Activated naive CD4-positive, alpha-beta T cell treated with Interleukin-2 at 50 U/mL for 16 hours (primary cell): ENCODE measurements around the gene RIMBP3B.
"Not testable (repeated sequence)": the region's sequence is repeated elsewhere in the genome, so short reads cannot be mapped to it uniquely, and the experiment has no call there.

Experiments used
- DNase-seq: peaks from one replicate; pipeline ENCODE4 v3.0.0-alpha.2; 2020

RIMBP3B gene, protein sequence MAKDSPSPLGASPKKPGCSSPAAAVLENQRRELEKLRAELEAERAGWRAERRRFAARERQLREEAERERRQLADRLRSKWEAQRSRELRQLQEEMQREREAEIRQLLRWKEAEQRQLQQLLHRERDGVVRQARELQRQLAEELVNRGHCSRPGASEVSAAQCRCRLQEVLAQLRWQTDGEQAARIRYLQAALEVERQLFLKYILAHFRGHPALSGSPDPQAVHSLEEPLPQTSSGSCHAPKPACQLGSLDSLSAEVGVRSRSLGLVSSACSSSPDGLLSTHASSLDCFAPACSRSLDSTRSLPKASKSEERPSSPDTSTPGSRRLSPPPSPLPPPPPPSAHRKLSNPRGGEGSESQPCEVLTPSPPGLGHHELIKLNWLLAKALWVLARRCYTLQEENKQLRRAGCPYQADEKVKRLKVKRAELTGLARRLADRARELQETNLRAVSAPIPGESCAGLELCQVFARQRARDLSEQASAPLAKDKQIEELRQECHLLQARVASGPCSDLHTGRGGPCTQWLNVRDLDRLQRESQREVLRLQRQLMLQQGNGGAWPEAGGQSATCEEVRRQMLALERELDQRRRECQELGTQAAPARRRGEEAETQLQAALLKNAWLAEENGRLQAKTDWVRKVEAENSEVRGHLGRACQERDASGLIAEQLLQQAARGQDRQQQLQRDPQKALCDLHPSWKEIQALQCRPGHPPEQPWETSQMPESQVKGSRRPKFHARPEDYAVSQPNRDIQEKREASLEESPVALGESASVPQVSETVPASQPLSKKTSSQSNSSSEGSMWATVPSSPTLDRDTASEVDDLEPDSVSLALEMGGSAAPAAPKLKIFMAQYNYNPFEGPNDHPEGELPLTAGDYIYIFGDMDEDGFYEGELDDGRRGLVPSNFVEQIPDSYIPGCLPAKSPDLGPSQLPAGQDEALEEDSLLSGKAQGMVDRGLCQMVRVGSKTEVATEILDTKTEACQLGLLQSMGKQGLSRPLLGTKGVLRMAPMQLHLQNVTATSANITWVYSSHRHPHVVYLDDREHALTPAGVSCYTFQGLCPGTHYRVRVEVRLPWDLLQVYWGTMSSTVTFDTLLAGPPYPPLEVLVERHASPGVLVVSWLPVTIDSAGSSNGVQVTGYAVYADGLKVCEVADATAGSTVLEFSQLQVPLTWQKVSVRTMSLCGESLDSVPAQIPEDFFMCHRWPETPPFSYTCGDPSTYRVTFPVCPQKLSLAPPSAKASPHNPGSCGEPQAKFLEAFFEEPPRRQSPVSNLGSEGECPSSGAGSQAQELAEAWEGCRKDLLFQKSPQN (N-terminal part only)

DNA sequence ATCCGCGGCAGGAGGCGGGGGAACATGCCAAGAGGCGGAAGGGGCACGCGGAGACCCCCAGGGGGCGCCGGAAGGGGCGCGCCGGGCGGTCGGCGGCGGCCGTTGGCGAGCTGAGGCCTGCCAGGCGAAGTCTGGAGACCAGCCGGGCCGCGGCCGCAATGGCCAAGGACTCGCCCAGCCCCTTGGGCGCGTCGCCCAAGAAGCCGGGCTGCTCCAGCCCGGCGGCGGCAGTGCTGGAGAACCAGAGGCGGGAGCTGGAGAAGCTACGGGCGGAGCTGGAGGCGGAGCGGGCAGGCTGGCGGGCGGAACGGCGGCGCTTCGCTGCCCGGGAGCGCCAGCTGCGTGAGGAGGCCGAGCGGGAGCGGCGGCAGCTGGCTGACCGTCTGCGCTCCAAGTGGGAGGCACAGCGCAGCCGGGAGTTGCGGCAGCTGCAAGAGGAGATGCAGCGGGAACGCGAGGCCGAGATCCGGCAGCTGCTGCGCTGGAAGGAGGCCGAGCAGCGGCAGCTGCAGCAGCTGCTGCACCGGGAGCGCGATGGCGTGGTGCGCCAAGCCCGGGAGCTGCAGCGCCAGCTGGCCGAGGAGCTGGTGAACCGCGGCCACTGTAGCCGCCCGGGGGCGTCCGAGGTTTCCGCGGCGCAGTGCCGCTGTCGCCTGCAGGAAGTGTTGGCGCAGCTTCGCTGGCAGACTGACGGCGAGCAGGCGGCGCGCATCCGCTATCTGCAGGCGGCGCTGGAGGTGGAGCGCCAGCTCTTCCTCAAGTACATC lies at the start of gene RIMBP3B:
TSS of gene RIMBP3B (plus strand) at position 51 of the 767 bp plus-strand sequence. CDS start at position 159, 108 bp downstream.
- not testable (repeated sequence) for DNase-seq

DNA sequence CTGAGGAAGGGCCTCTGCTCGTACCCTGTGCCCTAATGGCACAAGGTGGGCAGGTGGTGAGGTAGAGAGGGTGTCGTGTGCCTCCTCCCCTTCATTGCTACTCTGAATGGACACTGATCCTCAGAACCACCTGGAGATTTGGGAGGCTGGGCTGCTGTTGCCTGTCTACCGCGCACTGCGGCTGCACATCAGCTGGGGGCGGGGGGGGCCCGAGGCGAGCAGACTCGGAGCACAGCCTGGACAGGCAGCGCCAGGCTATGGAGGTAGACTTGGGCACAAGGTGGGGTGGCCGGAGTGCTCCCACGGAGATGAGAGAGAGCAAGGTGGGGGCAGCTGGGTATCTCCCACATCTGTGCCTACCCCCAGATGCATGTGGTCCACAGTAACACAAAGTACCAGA lies 26.0 kb upstream of the RIMBP3B start:
- DNase-seq, result not testable (repeated sequence)

DNA sequence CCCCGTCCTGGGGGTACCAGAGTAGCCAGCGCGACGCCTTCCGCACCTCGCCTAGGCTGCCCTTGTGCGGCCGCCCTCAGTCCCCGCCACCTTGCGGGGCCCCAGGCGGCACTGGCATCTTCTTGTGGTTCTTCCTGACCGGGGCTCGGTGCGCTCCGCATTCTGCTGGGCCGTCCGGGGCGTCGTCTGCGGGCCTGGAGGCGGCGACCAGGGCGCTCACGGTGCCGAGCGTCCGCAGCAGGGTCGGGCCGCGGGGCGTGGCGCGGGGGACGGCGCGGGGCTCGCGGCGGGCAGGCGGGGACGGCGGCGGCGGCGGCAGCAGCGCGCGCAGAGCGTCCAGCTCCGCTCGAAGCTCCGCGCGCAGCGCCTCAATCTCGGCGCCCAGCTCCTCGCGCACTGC lies 23.0 kb upstream of the RIMBP3B start:
- DNase-seq, result not testable (repeated sequence)

DNA sequence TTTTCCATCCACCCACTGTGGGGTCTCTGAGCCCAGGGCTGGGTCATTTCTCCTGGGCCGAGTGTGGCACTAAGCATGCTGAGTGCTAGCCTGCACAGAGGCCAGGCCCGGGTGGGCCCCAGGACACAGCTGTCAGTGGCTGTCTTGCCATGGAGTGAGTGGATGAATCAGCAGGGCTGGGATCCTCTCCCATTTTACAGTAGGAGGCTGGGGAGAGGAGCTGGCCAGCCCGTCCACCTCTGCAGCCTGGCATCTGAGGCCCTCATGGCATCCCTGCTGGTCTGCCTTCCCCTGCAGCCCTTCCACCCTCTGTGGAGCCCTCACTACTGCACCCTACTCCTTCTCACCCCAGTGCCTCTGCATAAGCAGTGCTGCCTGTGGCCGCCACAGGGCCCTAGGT lies 21.1 kb upstream of the RIMBP3B start:
- not testable (repeated sequence) for DNase-seq

DNA sequence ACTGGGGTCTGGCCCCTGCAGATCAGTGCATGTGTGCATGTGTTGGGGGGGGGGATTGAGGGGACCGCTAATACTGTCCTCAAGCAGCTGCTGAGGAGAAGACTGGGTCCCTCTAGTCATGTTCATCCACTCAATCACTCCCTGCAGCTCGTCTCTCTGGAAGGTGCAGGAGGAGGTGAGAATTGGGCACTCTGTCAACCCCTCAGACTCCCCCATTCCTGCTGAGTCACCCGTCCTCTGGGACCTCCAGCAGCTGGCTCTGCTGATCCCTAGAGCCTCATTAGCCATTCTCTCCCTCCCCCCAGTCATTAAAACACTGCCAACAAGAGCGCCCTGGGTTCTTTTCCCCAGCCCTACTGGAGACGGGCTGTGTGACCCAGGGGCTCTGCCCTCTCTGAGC lies 20.5 kb upstream of the RIMBP3B start:
- not testable (repeated sequence) for DNase-seq

DNA sequence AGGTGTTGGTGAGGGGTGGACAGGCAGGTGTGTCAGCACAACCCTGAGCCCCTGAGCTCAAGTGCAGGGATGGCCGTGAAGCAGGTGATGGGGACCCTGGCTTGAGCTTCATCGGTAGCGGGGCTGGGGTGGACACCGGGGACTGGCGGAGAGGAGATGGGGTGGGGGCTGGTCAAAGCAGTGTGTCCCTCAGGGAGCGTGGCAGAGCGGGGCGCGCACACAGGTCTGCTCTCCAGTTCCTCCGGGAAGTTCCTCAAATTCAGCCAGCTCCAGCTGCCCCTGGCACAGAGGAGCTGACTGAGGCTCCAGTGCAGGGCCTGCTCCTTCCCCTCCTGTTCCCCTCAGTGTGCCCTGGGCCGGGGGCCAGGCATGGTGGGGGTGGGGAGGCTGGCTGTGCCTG lies 19.7 kb upstream of the RIMBP3B start:
- not testable (repeated sequence) for DNase-seq

DNA sequence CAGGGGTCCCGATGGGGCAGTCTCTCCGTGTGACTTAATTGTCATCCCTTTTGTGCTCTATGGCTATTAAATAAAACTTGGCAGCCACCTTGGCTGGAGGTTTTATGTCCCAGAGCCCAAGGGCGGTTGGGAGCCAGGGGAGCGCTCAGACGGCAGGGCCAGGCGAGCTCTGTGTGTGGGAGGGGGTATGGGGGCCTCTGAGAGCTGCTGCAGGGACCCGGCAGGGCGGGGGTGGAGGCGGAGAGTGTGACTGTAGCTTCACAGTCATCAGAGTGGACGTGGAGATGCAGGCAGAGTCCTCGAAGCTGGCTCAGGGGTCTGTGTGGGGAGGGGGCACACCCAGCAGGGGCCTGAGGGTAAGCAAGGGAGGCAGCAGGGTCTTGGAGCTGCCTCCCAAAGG lies 19.2 kb upstream of the RIMBP3B start:
- not testable (repeated sequence) for DNase-seq

DNA sequence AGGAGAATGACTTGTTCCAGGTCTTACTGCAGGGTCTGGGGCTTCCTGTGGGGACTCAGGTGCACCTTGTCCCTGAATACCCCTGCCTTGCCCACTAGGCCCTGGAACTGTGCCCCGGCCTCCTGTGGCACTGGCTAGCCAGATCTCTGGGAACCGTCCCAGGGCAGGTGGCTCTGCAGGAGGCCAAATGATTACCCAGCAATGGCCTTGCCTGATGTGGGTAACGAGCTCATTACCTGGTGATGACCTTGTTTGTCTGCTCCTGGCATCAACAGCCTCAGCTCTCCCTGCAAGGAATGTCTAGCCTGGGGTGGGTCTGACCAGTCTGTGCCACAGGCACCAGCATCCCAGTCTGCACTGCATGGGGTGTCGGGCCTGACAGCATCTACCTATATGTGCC lies 18.2 kb upstream of the RIMBP3B start:
- not testable (repeated sequence) for DNase-seq

DNA sequence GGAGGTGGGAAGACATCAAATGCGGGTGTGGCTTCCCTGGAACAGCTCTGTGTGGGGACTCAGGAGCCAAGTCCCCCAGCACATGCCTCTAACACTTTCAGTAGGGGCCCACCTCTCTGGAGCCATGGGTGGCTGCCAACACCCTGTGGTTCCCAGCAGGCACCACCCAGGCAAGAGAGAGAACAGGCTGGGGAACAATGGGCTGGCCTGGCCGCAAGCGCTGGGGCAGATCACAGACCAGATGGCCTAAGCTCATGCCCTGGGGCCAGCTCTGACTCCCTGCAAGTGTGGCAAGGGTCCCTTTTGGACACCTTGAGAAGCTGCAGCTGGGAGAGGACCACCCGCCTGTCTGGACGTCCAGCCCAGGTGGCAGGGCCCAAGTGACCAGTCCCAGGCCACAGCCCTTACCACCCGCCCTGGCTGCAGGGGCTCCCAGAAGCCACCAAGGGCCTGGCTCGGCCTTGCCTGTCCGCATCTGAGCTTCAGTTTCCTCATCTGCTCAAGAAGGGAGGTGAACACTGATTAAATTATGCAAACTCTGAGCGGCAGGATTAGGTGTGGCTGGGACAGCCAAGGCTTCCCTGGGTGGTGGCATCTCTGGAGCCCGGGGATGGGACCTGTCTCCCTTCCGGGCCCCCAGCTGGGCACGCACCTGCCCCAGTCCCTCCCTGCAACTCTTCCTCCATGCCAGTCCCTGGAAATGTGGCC lies 14.8 kb upstream of the RIMBP3B start:
- DNase-seq, result not testable (repeated sequence)

DNA sequence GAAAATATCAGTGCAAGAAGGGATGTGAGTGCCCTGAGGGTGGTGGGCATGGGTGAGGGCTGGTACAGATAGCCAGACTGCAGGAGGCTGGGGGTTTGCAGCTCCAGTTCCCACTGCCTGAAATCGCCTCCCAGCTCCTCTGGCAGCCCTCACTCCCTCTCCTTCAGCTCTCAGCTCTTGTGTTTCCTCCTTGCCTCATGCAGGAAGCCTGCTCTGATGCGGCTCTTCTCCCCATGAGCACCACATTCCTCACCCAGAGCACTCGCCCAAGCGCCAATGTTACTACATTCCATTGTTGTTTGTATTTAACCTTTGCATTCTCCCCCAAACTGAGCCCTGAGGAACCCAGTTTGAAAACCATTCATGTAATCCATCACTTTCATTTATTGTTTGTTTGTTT lies 7.7 kb upstream of the RIMBP3B start:
- not testable (repeated sequence) for DNase-seq

DNA sequence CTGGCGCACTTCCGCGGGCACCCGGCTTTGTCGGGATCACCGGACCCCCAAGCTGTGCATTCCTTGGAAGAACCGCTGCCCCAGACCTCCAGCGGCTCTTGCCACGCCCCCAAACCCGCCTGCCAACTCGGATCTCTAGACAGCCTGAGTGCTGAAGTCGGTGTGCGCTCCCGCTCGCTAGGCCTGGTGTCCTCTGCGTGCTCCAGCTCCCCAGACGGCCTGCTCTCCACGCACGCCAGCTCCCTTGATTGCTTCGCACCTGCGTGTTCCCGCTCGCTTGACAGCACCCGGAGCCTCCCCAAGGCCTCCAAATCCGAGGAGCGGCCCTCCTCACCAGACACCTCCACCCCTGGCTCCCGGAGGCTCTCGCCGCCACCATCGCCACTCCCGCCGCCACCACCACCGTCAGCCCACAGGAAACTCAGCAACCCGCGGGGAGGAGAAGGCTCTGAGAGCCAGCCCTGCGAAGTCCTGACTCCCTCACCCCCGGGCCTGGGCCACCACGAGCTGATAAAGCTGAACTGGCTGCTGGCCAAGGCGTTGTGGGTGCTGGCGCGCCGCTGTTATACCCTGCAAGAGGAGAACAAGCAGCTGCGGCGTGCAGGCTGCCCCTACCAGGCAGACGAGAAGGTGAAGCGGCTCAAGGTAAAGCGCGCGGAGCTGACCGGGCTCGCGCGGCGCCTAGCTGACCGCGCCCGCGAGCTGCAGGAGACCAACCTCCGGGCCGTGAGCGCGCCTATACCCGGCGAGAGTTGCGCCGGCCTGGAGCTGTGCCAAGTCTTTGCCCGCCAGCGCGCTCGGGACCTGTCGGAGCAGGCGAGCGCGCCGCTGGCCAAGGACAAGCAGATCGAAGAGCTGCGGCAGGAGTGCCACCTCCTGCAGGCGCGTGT lies 1.2 kb downstream of the RIMBP3B start:
- DNase-seq, result not testable (repeated sequence)

DNA sequence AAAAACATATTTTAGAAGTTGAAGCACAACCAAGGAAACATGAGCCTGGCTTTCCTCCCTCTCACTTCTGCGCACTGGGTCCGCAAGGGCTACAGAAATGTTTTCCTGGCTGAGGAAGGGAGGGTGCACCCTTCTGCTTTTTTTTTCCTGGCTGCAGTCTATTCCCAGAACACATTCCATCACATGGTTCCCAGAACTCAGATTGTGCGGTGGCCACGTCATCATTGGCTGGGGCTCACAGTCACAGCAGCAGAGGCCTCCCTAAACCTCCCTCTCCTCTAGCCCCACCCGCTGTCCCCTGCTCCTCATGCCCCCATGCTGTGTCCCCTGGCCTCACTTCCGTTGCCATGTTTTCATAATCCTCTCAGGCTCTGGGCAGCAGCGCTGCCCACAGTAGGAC lies 5.9 kb downstream of the RIMBP3B start:
- DNase-seq, result not testable (repeated sequence)

DNA sequence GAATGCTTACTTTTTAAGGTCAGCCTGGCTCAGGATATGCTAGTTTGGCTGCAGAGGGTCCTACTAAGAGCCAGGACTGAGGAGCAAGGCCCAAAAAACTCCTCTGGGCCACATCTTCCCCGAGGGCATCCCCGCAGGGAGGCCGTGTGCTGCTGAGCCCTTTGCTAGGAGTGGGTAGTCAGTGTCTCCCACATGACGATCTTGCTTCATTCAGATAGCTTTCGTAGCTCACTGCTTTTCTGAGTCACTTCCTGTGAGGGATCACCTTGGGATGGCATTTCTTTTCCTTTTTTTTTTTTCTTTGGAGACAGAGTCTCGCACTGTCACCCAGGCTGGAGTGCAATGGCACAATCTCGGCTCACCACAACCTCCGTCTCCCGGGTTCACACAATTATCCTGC lies 6.5 kb downstream of the RIMBP3B start:
- DNase-seq, result not testable (repeated sequence)

DNA sequence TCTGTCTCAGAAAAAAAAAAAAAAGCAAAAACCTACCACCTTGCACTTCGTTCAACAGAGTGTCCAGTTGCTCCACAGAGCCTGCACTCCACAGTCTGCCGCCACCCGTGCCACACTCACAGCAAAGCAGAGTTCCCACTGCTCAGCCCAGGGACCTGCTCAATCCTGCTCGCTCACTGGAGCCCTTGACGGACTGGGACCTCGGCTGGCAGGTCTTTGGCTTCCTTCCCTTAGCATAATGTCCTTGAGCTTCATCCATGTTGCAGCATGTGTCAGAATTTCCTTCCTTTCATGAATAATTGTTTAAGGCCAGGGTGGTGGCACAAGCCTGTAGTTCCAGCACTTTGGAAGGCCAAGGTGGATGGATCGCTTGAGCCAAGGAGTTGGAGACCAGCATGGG lies 11.1 kb downstream of the RIMBP3B start:
- not testable (repeated sequence) for DNase-seq

DNA sequence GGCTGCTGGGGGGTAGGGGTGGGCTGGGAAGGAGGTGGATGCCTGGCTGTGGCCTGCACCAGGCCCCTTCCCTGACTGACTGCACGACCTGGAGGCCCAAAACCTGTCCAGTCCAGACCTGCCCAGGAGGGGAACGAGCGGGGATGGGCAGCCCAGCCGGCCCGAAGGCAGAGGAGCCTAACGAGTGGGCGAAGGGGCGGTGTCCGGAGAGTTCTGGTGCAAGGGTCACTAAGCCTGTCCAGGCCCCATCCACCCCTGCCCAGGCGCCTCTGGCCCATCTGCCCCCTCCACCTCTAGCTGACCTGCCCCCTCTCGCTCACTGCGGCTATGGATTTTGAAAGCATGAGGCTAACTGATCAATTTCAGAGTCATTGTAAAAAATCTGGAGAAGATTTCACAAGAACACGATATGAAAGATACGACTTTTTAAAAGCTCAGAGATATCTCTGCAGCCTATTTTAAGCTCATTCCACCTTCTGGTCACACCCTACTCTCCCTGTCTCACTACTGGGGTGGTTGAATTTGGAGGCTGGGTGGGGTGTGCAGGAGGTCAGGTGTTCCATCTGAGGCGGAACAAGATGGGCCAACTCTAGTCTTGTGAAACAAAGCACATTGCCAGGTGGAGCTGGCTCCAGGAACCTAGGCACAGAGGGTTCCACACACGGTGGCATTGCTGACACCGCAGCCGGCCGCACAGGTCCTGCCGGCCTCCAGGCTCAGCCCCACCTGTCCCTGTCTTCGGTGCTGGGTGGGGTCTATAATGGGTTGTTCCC lies 17.8 kb downstream of the RIMBP3B start:
- not testable (repeated sequence) for DNase-seq

DNA sequence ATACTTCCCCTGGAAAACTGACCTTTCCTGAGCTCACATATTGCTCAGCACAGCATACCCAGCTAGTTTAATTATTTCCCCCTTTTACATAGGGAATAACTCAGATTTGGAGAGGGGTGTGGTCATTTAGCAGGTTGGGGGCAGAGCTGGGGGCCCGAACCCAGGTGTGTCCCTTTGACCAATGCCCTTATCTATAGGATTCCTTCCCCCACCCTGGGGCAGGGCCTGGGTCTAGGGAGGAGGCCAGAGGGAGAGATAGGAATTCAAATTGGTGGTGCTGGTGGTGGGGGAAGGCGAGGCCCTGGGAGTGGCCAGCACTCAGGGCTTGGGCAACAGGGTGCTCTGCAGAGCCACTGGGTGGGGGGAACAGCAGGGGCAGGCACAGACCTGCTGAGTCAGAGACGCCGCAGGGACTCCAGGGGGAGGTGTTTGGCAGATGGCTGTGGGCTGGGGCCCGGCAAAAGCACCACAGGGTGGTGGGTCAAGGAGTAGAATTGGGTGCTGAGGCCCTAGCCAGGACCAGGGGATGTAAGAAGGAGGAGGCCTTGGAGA lies 19.3 kb downstream of the RIMBP3B start:
- DNase-seq, result not testable (repeated sequence)

DNA sequence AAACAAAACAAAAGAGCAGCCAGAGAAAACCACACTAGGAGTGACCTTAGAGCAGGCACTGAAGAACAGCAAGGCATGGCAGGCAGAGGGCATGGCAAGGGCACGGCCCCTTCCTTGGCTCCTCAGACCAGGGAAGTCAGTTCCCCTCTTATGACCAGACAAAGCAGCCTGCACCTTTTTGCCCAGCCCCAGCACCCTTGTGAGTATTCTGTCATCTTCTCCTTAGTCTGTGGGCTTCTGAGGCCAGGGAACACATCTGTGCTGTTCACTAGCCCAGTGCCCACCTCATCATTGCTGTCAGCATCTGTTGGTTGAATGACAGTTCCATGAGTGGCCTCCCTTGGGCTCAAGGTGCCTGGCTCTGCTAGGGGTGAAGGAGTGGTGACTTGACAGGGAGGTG lies 23.6 kb downstream of the RIMBP3B start:
- DNase-seq, result not testable (repeated sequence)

DNA sequence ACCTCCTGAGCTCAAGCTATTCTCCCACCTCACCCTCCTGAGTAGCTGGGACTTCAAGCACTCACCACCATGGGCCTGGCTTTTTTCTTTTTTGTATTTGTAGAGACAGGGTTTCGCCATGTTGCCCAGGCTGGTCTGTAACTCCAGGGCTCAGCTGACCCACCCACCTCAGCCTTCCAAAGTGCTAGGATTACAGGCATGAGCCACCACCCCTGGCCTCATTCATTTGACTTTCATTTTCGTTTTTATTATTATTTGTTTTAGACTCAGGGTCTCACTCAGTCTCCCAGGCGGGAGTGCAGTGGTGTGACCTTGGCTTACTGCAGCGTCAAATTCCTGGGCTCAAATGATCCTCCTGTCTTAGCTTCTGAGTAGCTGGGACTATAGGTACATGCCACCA lies 24.2 kb downstream of the RIMBP3B start:
- not testable (repeated sequence) for DNase-seq

DNA sequence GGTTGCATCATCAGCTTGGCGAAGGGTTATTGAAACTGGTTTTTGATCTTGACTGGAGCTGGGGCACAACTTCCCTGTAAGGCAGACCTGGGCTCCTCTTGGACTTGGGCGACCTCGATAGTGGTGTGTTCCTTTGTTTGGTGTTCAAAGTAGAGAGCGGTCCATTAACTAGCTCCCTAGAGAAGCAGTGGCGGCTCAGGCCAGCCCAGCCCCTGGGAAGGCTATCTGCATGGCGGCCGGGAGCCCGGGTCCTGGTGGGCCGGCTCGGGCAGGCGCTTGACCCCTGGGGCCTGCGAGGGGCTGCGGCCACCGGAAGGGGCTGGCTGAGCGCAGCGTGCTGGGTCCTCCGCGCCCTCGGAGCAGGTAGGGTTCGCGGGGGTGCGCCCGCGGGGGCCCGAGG lies 32.8 kb downstream of the RIMBP3B start:
- not testable (repeated sequence) for DNase-seq
